GM18909 (cell line): ENCODE data around the gene C11orf21.

Experiments used
- ATAC-seq: cut with Tn5 transposase; IDR thresholded peaks from one replicate; pipeline ENCODE4 v1.9.1; 2021; ENCODE audit warnings: mild to moderate bottlenecking; ENCODE audit not compliant: unreplicated experiment, poor library complexity

Gene C11orf21

DNA sequence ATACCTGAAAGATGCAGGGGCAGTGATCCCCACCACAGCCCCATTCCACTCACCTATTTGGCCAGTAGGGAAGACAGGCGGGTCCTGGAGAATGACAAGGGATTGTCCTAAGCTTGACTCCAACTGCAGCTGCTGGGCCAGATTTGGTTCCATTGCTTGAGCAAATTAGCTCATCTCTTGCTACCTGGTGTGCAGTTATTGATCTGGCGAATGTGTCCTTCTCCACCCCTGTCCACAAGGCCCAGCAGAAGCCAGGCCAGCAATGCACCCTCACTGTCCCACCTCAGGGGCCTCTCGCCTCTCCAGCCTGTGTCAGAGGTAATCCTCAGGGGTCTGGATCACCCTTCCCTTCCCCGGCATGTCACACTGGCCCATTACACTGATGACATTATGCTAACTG is 23.4 kb upstream of the C11orf21 start:
- no peak for ATAC-seq

DNA sequence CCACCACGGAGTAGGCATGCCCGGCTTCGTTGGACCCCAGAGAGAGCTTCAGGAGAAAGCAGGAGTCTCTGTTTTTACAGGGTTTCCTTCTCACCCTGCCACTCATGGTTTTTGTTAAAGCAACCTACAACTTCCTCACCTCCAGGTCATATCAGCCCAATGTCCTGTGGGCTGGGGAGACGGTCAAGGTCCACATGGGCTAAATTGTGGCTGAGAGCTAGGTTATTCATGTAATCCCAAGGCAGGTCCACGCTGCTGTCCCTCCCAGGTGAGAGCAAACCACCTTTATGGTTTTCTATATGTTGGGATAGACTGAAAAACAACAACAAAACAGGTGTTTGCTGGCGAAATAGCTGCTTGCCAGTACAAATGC is 19.6 kb upstream of the C11orf21 start:
- ATAC-seq = no peak

DNA sequence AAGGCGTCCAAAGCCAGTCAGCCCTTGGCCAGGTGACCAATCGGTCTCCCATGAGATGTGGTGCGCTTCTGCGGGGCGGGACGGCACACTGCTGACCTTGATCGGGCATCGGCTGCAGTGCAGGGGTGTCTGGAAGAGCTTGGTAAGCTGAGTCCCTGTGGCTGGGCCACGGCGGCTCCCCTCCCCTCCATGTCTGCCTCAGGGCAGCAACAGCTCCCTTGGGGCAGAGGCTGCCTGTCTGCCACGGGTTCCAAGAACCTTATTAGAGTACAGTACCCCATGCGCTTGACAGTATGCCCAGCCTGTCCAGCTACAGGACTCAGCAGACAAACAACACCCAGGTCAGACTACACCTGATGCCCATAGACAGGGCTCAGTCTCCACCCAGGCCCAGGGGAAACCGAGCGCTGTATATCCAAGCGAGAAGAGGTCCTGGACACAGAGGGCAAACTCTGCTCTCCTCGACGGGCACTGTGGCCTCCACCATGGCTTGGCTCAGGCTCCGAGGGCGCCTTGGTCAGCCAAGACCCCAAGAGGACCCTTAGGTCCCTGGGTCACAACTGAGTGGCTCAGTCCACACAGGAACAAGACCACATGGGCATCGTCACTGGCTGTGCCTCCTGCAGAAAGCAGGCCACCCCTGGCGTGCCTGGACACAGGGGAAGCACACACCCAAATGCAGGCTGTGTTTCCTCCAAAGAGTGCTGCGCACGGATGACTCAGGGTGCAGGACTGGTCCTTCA is 19.0 kb upstream of the C11orf21 start:
- no peak for ATAC-seq

DNA sequence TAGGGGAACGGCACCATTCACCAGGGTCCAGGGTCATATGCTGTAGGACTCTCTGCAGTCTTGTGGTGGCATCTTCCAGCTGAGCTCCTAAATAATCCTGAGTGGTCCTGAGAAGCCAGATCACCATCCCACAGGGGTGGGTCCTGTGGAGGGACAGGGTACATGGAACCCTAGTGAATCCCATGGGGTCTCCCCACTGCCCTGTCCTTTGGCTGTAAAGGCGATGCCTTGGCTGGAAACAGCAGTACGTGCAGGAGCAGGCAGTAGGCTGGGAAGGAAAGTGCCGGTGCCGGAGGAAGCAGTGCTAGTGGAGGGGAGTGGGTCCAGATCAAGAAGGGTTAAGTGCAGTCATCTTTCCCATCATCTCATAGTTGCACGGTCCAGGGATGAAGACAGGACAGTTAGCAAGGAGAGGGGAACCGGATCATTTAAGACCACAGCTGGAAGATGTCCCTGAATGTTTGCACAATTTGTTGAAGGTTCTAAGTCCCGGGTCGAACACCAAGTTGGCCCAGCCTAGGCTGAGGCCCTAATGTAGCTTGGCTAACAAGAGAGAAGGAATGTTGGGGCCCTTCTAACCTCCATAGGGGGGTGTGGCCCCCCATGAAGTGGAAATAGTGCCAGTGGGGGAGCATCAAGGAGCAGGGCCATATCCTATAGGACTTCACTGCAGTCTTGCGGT is 18.2 kb upstream of the C11orf21 start:
- ATAC-seq = no peak

GRCh38 chr11:2318707-2319106 is 17.0 kb upstream of the C11orf21 start:
- ATAC-seq = no peak

GRCh38 chr11:2318123-2318522 is 16.4 kb upstream of the C11orf21 start:
- no peak for ATAC-seq

GRCh38 chr11:2317354-2318050 is 15.8 kb upstream of the C11orf21 start:
- no peak for ATAC-seq

DNA sequence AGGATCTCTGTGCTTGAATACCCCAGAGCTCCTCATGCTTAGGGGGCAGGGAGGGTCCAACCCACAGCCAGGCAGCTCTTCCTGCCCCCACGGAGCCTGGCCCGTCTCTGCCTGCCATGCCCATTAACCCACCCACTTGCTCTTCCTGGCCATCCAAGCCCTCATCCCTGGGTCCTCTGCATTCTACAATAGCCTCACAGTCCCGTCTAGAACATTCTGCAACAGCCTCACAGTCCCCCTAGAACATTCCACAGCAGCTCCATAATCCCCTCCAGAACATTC is 15.2 kb upstream of the C11orf21 start:
- no peak for ATAC-seq

DNA sequence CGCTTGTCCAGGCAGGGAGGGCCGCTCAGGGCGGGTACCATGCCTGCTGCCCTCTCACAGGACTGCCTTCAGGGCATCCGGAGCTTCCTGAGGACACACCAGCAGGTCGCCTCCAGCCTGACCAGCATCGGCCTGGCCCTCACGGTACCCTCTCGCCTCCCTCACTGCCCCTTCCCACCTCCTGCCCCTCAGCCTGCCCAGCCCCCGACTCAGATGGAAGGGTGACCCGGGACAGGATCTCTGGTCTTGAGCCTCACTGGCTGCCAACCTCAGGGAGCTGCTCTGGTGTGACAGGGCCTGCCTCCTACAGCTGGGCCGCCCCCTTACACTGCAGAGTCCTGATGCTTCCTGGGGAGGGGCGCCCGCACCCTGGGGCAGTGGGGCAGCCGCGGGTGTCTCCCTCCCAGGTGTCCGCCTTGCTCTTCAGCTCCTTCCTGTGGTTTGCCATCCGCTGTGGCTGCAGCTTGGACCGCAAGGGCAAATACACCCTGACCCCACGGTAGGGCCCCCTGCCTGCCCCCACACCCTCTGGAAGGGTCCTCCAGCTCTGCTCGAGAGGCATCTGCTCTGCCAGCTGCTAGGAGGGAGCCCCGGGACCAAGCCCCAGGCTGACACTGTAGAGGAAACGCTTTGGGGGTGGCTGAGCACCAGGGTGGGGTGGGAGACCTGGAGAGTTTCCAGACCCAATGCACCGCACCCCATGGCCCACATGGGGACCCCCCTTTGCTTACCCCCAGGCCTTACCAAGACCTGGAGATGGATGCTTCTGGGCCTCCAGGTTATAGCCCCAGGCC is 14.6 kb upstream of the C11orf21 start:
- ATAC-seq = no peak

GRCh38 chr11:2315395-2316168 is 13.9 kb upstream of the C11orf21 start:
- ATAC-seq = no peak

DNA sequence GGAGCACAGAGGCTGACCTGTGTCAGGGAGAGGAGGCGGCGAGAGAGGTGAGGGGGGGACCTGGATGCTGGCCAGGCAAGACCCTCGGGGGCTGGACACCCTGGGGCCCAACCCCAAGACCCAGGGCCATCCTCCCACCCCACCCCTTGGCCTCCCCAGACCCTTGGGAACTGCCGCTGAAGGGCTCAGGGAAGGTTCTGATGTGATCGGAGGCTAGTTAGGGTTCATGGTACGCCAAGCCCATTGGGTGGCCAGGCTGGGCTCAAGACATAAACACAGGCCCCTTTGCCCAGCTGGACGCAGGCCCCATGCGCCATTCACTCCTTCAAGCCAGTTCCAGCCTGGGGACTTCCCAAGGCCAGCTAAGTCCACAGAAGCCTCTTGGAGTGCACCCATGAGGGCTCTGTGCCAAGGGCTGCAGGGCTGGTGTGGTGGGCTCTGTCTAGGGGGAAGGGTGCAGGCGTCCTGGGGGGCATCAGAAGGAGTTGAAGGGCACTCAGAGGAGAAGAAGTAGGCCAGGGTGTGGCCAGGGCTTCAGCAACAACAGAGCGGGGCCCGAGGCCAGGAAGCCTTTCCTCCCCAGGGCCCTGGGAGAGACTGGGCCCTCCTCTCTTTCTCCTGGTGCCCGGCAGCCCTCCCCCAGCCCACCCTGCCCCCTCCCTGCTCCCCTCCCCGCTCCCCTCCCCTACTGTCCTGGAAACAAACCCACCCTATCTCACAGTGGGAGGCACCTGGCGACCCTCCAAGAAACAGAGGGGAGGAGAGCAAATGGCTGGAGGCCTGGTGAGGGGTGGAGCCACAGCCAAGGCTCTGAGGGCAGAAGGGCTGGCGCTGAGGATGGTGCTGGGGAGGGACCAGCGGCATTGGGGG is 13.0 kb upstream of the C11orf21 start:
- no peak for ATAC-seq

DNA sequence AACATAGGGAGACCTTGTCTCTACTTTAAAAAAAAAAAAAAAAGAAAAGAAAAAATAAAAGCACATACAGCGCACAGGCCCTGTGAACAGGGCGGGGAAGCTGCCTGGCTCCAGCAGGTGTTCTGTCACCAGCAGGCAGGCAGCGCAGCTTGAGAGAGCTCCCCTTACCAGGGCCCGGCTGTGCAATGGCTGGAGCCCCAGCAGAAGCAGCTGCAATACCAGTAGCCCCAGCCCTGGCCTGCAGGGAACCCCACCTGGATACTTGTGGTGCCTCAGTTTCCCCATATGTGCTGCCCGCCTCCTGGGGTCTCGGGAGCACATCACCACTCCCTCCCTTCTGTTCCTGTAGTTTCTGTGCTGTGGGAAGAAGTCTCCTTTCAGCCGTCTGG is 12.4 kb upstream of the C11orf21 start:
- no peak for ATAC-seq

DNA sequence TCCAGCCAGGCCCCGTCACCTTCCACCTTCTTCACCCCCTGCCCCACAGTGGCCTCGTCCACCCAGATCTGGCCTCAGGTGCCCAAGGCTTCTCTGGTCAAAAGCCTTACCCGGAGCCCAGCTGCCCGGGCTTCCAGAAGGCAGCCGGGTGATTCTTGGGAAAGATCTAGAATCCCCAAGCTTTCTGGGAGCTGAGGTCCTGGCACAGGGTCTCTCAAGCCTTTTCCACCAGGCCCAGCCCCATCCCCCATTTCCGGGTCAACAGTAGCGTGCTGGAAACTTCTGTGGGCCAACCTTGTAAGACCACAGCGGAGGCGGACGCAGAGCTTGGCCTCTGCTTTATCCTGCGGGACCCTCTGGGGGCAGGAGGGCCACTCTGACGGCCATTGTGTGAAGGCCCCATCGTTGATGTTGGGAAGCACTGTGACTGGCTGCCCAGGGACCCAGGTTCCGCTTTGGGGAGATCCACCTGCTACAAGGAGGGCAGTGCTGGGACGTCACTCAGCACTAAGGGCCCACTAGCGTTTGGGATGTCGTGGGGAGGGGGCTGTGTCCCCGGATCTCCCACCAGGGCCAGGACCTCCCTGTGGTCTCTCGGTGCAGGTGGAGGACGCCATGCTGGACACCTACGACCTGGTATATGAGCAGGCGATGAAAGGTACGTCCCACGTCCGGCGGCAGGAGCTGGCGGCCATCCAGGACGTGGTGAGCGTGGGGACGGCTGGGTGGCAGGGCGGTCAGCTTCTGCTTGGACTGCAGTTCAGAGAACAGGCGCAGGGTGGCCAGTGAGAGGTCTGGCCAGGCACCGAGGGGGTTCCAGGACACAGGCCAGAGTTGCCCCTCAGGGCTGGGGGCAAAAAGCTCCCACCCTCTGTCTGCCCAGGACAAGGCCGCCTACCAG is 11.6 kb upstream of the C11orf21 start:
- no peak for ATAC-seq

DNA sequence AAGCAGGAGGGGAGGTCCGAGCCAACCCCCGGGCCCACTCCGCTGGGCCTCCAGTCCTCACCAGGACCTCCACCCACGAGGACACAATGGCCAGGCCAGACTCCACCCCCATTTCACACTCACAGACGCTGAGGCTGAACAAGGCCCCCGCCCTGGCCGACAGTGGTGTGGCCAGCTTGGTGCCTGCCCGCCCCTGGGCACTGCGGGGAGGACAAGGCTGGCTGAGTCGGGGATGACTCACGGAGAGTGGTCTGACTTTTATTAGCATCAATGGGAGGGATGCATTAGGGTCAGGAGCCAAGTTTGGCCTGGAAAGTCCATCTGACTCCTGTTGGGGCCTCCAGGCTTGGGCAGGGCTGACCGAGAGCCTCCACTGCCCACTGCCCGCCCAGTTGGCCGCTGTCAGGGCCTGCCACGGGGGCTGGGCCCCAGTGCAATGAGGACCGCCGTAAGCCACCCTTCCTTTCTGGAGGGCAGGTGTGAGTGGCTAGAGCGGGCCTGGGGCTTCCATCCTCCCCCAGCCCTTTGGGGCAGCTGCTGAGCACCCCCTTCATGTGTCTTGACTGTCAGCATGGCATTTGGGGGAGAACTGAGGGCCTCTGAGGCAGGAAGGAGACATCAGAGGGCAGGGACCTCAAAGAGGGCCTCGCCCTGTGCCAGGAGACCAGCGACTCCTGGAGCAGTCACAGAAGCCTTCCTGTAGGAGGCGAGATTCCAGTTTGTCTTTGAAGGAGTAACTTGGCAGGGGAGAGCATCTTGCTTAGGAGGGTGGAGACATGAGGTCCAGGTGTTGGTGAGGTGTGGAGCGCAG is 10.7 kb upstream of the C11orf21 start:
- ATAC-seq = no peak

GRCh38 chr11:2311353-2312133 is 9.8 kb upstream of the C11orf21 start:
- no peak for ATAC-seq

- no peak for ATAC-seq
These were observed 9.2 kb upstream of the C11orf21 start for GRCh38 chr11:2310786-2311352.
